ENCODE measurements around the gene HORMAD2.
"Not testable (repeated sequence)": the region's sequence is repeated elsewhere in the genome, so short reads cannot be mapped to it uniquely, and the experiment has no call there.

HORMAD2 gene

GRCh38 chr22:30196141-30196879, 116.0 kb downstream of the HORMAD2 start:
- no peaks in the 10 kb centered on the region for H3K36me3 ChIP-seq (ENCODE audit: insufficient read depth, low read length)
- no peaks in the 10 kb centered on the region for H3K9me3 ChIP-seq (replicated peaks; ENCODE audit: low read length)
- no peaks in the 10 kb centered on the region for H3K27me3 ChIP-seq (ENCODE audit: control insufficient read depth, insufficient read depth, low read length)
- H3K9ac ChIP-seq (ENCODE audit: low read depth, low read length) = peak overlapping the region; percentile 88
- peaks cover 53% of the 10 kb centered on the region for H3K4me1 ChIP-seq (ENCODE audit: control insufficient read depth, insufficient read depth, low read length)
- peak overlapping the region; percentile 67 for H3K4me2 ChIP-seq (ENCODE audit: low read length)
- H3K4me3 ChIP-seq (ENCODE audit: low read length) = peak overlapping the region; percentile 13

- Histone ChIP-seq H3K9ac (ENCODE audit: low read depth, low read length) (peak overlapping the region; percentile 88), H3K4me2 (ENCODE audit: low read length) (peak overlapping the region; percentile 49), H3K4me3 (ENCODE audit: low read length) (peak overlapping the region; percentile 2), H3K9me3 (replicated peaks; ENCODE audit: low read length) (no peaks in the 10 kb centered on the region), H3K27me3 (ENCODE audit: control insufficient read depth, insufficient read depth, low read length) (no peaks in the 10 kb centered on the region), H3K4me1 (ENCODE audit: control insufficient read depth, insufficient read depth, low read length) (peaks cover 51% of the 10 kb centered on the region), H3K36me3 (ENCODE audit: insufficient read depth, low read length) (no peaks in the 10 kb centered on the region)
Observed at GRCh38 chr22:30196880-30197336, 116.6 kb downstream of the HORMAD2 start.

GRCh38 chr22:30197389-30197788, 117.1 kb downstream of the HORMAD2 start:
- Histone ChIP-seq H3K9ac (ENCODE audit: low read depth, low read length) (peak overlapping the region; percentile 88), H3K4me2 (ENCODE audit: low read length) (peak overlapping the region; percentile 49), H3K36me3 (ENCODE audit: insufficient read depth, low read length) (no peaks in the 10 kb centered on the region), H3K9me3 (replicated peaks; ENCODE audit: low read length) (no peaks in the 10 kb centered on the region), H3K27me3 (ENCODE audit: control insufficient read depth, insufficient read depth, low read length) (no peaks in the 10 kb centered on the region), H3K4me3 (ENCODE audit: low read length) (peak overlapping the region; percentile 2), H3K4me1 (ENCODE audit: control insufficient read depth, insufficient read depth, low read length) (peaks cover 51% of the 10 kb centered on the region)

GRCh38 chr22:30198152-30198825, 118.0 kb downstream of the HORMAD2 start:
- H3K27me3 ChIP-seq (ENCODE audit: control insufficient read depth, insufficient read depth, low read length) = no peaks in the 10 kb centered on the region
- H3K4me3 ChIP-seq (ENCODE audit: low read length) = no peak overlapping the region
- no peaks in the 10 kb centered on the region for H3K36me3 ChIP-seq (ENCODE audit: insufficient read depth, low read length)
- peak overlapping the region; percentile 24 for H3K9ac ChIP-seq (ENCODE audit: low read depth, low read length)
- peaks cover 53% of the 10 kb centered on the region for H3K4me1 ChIP-seq (ENCODE audit: control insufficient read depth, insufficient read depth, low read length)
- no peak overlapping the region for H3K4me2 ChIP-seq (ENCODE audit: low read length)
- H3K9me3 ChIP-seq (replicated peaks; ENCODE audit: low read length) = no peaks in the 10 kb centered on the region

- Histone ChIP-seq H3K9ac (ENCODE audit: low read depth, low read length) (peak overlapping the region; percentile 24), H3K4me2 (ENCODE audit: low read length) (no peak overlapping the region), H3K36me3 (ENCODE audit: insufficient read depth, low read length) (no peaks in the 10 kb centered on the region), H3K4me3 (ENCODE audit: low read length) (no peak overlapping the region), H3K27me3 (ENCODE audit: control insufficient read depth, insufficient read depth, low read length) (no peaks in the 10 kb centered on the region), H3K9me3 (replicated peaks; ENCODE audit: low read length) (no peaks in the 10 kb centered on the region), H3K4me1 (ENCODE audit: control insufficient read depth, insufficient read depth, low read length) (peaks cover 55% of the 10 kb centered on the region)
Observed at GRCh38 chr22:30198921-30199320, 118.7 kb downstream of the HORMAD2 start.

GRCh38 chr22:30200905-30201304, 120.6 kb downstream of the HORMAD2 start:
- H3K4me1 ChIP-seq (ENCODE audit: control insufficient read depth, insufficient read depth, low read length) = peaks cover 57% of the 10 kb centered on the region
- H3K4me3 ChIP-seq (ENCODE audit: low read length); H3K9me3 ChIP-seq (replicated peaks; ENCODE audit: low read length); H3K9ac ChIP-seq (ENCODE audit: low read depth, low read length); H3K4me2 ChIP-seq (ENCODE audit: low read length); H3K27me3 ChIP-seq (ENCODE audit: control insufficient read depth, insufficient read depth, low read length); H3K36me3 ChIP-seq (ENCODE audit: insufficient read depth, low read length): not testable (repeated sequence)

GRCh38 chr22:30201945-30202344, 121.7 kb downstream of the HORMAD2 start:
- Histone ChIP-seq H3K4me2 (ENCODE audit: low read length) (no peak overlapping the region), H3K9ac (ENCODE audit: low read depth, low read length) (peak overlapping the region; percentile 81), H3K36me3 (ENCODE audit: insufficient read depth, low read length) (no peaks in the 10 kb centered on the region), H3K4me1 (ENCODE audit: control insufficient read depth, insufficient read depth, low read length) (peaks cover 59% of the 10 kb centered on the region), H3K27me3 (ENCODE audit: control insufficient read depth, insufficient read depth, low read length) (no peaks in the 10 kb centered on the region), H3K4me3 (ENCODE audit: low read length) (no peak overlapping the region), H3K9me3 (replicated peaks; ENCODE audit: low read length) (no peaks in the 10 kb centered on the region)

GRCh38 chr22:30202531-30203006, 122.3 kb downstream of the HORMAD2 start:
- Histone ChIP-seq H3K4me2 (ENCODE audit: low read length) (peak overlapping the region; percentile 22), H3K4me3 (ENCODE audit: low read length) (no peak overlapping the region), H3K4me1 (ENCODE audit: control insufficient read depth, insufficient read depth, low read length) (peaks cover 59% of the 10 kb centered on the region), H3K9ac (ENCODE audit: low read depth, low read length) (peak overlapping the region; percentile 81), H3K9me3 (replicated peaks; ENCODE audit: low read length) (no peaks in the 10 kb centered on the region), H3K36me3 (ENCODE audit: insufficient read depth, low read length) (no peaks in the 10 kb centered on the region), H3K27me3 (ENCODE audit: control insufficient read depth, insufficient read depth, low read length) (no peaks in the 10 kb centered on the region)

GRCh38 chr22:30204015-30204741, 123.9 kb downstream of the HORMAD2 start:
- H3K4me1 ChIP-seq (ENCODE audit: control insufficient read depth, insufficient read depth, low read length) = peaks cover 69% of the 10 kb centered on the region
- no peaks in the 10 kb centered on the region for H3K27me3 ChIP-seq (ENCODE audit: control insufficient read depth, insufficient read depth, low read length)
- peak overlapping the region; percentile 87 for H3K9ac ChIP-seq (ENCODE audit: low read depth, low read length)
- H3K4me2 ChIP-seq (ENCODE audit: low read length) = peak overlapping the region; percentile 67
- no peaks in the 10 kb centered on the region for H3K36me3 ChIP-seq (ENCODE audit: insufficient read depth, low read length)
- no peak overlapping the region for H3K4me3 ChIP-seq (ENCODE audit: low read length)
- no peaks in the 10 kb centered on the region for H3K9me3 ChIP-seq (replicated peaks; ENCODE audit: low read length)

- Histone ChIP-seq H3K27me3 (ENCODE audit: control insufficient read depth, insufficient read depth, low read length) (no peaks in the 10 kb centered on the region), H3K9me3 (replicated peaks; ENCODE audit: low read length) (no peaks in the 10 kb centered on the region), H3K4me1 (ENCODE audit: control insufficient read depth, insufficient read depth, low read length) (peaks cover 75% of the 10 kb centered on the region), H3K4me3 (ENCODE audit: low read length) (no peak overlapping the region), H3K9ac (ENCODE audit: low read depth, low read length) (peak overlapping the region; percentile 87), H3K4me2 (ENCODE audit: low read length) (peak overlapping the region; percentile 67), H3K36me3 (ENCODE audit: insufficient read depth, low read length) (no peaks in the 10 kb centered on the region)
Observed at GRCh38 chr22:30204742-30205111, 124.5 kb downstream of the HORMAD2 start.

Data from skeletal muscle satellite cell (primary cell).